GM18519 (cell line): ENCODE results near the gene DYNC1I1.

Experiments
- ATAC-seq: cut with Tn5 transposase; IDR thresholded peaks from one replicate; pipeline ENCODE4 v1.9.1; 2021; ENCODE audit warnings: mild to moderate bottlenecking, moderate library complexity; ENCODE audit not compliant: unreplicated experiment, low FRiP score

Gene DYNC1I1

DNA sequence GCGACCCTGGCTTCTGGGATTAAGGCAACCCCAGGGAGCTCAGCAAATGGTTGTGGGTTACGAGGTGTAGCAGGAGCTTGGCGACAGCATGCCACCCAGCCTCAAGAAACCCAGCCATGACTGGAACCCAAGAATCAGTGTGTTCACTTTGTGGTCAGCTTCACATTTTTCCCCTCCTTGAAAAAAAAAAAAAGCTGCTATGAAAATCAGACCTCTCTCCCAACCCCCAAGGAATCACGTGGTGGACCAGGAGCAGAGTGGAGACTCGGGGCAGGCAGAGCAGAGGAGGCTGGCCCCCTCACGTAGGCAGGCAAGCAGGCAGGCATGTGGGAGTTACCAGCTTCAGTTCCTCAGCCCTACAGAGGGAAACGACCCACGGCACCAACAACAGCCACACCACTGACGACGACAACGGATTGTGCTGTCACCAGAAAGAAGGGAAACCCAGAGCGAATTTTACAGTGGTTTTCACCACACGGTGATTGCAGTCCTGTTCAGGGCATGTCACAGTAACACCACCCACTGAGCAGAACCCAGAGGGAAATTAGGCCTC is 346.2 kb downstream of the DYNC1I1 start:
- no peak for ATAC-seq

- no peak for ATAC-seq
These were observed 348.3 kb downstream of the DYNC1I1 start for GRCh38 chr7:96120445-96121225.

- ATAC-seq, result no peak
These were observed 349.4 kb downstream of the DYNC1I1 start for GRCh38 chr7:96121752-96122151.

- ATAC-seq, result no peak
These were observed 350.4 kb downstream of the DYNC1I1 start for GRCh38 chr7:96122746-96123145.

- ATAC-seq, result no peak
These were observed 354.0 kb downstream of the DYNC1I1 start for GRCh38 chr7:96126382-96126781.

DNA sequence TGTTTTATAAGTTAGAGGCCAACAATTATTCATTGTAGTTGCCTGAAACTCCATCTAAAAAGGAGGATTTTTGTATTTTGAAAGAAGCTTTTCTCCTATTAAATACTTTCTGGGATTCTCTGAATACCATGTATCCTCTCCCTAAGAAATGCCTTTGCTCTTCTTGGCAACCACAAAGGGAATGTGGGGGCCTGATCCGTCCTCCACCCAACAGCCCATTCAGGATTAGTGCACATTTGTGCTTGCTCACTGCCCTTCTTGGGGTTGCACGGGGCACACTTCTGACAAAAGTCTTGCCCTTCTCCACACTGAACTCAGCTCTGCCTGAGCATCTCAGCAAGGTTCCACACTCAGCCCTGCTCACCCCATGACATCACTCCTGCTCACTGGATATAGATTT is 355.4 kb downstream of the DYNC1I1 start:
- ATAC-seq, result no peak

DNA sequence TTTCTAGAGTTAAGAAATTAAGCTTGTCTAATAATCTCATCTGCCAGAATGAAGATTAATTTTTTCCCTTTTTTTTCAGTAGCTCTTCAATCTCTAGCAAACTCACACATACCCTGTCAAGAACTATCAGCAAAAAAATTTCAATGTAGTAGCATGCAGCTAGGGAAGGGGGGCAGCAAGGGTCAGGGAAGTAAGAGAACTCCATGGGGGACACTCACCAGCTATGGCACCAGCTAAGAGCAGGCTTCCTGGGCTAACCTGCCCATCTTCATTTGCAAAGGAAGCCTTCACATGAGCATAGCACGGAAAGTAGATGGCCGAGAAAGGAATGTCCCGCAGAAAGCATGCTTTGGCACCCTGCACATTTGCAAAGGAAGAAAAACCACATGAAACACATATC is 359.2 kb downstream of the DYNC1I1 start:
- no peak for ATAC-seq

DNA sequence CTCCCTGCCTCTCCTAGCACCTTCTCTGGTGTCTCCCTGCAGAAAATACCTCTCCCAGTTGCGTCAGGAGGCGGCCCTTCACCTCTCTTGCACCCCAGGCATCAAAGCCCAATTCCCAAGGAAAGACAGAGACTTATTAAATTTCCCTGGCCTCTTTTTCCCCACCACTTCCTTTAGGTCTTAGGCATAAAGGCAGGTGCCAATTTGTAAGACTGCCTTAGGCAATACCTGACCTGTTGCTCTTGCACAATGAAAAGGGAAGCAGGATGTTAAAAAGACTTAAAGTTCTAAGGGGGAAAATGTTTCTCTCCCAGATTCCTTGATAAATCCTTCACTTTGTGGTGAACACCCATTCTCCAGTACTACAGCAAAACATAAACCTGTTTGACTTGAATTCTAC is 362.9 kb downstream of the DYNC1I1 start:
- ATAC-seq, result no peak

- ATAC-seq, result no peak
These were observed 364.4 kb downstream of the DYNC1I1 start for GRCh38 chr7:96136600-96137239.

DNA sequence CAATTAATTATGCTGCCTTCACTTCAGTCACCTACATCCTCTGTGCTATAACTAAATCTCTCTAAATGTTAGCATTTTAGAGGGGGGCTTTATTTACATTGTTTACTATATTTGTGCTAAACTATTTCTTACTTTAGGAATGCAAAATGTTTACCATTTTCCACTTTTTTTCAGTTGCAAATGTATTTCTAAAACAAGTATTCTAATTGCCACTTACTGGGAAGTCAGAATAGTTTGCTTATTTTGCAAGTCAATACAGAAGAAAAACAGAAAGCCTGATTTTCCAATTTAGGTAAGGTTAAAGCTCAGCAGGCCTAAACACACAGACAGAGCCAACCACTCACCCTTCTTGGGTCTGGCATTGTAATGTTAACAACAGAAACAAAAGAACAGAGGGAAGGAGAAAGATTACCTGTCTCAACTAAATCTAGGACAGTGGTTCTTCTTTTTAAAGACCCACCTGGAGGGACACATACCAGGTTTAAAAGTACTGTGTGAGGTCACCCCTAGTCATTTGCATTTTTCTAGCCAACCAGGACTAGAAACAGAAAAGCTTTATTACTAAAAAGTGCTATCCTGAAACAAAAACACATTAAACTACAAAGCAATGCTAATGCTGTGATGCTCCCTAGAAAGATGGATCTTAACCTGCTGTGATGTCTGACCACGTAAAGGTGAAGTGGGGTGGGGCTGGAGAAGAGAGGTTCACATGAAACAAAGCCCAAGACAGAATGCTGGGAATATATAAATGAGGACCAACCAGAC is 371.3 kb downstream of the DYNC1I1 start:
- ATAC-seq, result no peak

GRCh38 chr7:96144260-96144526 is 371.8 kb downstream of the DYNC1I1 start:
- ATAC-seq, result no peak
